Parathyroid adenoma (tissue), 2 donors: ENCODE data around the gene DGKG.

Experiments
- H2AFZ ChIP-seq: fragments of 300-600 bp; sonication (generic); one replicate; pipeline ENCODE4 v1.7.0; 2017; ENCODE audit warnings: antibody characterized with exemption, mild to moderate bottlenecking
- H3K27ac ChIP-seq: fragments of 300-600 bp; sonication (generic); one replicate; pipeline ENCODE4 v1.7.0; 2017
- H3K27me3 ChIP-seq: fragments of 300-600 bp; sonication (generic); one replicate; pipeline ENCODE4 v1.7.0; 2017; ENCODE audit warnings: low read length; ENCODE audit not compliant: control insufficient read depth, insufficient read depth
- H3K36me3 ChIP-seq: fragments of 300-600 bp; sonication (generic); one replicate; pipeline ENCODE4 v1.7.0; 2017; ENCODE audit warnings: low read length; ENCODE audit not compliant: control insufficient read depth, insufficient read depth
- H3K4me1 ChIP-seq: fragments of 300-600 bp; sonication (generic); one replicate; pipeline ENCODE4 v1.7.0; 2017; ENCODE audit warnings: control low read depth
- H3K4me2 ChIP-seq: fragments of 300-600 bp; sonication (generic); one replicate; pipeline ENCODE4 v1.7.0; 2017; ENCODE audit warnings: low read length
- H3K4me3 ChIP-seq: fragments of 300-600 bp; sonication (generic); one replicate; pipeline ENCODE4 v1.7.0; 2017; ENCODE audit warnings: low read depth, low read length
- H3K79me2 ChIP-seq: fragments of 300-600 bp; sonication (generic); one replicate; pipeline ENCODE4 v1.7.0; 2017; ENCODE audit warnings: control low read depth
- H3K9ac ChIP-seq: fragments of 300-600 bp; sonication (generic); one replicate; pipeline ENCODE4 v1.7.0; 2017; ENCODE audit warnings: mild to moderate bottlenecking
- H3K9me3 ChIP-seq: fragments of 300-600 bp; sonication (generic); one replicate; pipeline ENCODE4 v1.7.0; 2017; ENCODE audit warnings: low read length; ENCODE audit not compliant: control insufficient read depth
- TF ChIP-seq, protein P1 (sequence below): fragments of 300-600 bp; sonication (generic); IDR thresholded peaks from one replicate; pipeline ENCODE4 v1.7.0; 2017; ENCODE audit warnings: antibody characterized with exemption, mild to moderate bottlenecking
- donor health status: primary hyperparathyroidism.

Gene DGKG

DNA sequence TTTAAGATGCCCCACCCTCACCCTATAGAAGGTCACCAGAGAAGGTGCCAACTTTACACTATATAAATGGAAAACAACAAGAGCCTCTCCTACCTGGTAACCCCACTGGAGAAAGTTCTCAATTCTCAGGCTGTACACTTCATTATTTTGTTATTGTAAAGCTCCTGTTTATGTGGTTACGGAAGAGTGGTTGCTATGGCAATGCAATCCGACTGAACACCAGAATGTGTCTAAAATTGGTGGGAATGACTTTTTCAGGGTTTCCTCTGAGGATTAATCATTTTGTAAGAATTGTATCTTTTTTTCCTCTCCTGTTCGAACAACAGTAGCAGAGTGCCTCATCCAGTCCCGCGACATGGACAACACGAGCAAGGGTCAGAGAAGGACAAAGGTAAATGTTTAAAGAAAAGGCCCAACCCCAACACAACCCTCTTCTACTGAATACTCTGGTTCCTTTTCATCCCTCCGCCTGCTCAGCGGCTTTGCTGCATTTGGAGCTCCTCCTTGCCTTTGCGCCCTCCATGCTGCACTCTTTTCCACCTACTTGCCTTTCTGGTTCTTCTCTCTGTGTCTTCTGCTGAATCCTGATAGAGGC, 45.3 kb downstream of the DGKG start:
- H3K4me1 ChIP-seq, result no peaks in the 10 kb centered on the region
- TF ChIP-seq, protein P1, sequence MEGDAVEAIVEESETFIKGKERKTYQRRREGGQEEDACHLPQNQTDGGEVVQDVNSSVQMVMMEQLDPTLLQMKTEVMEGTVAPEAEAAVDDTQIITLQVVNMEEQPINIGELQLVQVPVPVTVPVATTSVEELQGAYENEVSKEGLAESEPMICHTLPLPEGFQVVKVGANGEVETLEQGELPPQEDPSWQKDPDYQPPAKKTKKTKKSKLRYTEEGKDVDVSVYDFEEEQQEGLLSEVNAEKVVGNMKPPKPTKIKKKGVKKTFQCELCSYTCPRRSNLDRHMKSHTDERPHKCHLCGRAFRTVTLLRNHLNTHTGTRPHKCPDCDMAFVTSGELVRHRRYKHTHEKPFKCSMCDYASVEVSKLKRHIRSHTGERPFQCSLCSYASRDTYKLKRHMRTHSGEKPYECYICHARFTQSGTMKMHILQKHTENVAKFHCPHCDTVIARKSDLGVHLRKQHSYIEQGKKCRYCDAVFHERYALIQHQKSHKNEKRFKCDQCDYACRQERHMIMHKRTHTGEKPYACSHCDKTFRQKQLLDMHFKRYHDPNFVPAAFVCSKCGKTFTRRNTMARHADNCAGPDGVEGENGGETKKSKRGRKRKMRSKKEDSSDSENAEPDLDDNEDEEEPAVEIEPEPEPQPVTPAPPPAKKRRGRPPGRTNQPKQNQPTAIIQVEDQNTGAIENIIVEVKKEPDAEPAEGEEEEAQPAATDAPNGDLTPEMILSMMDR, result no peak
- no peaks in the 10 kb centered on the region for H3K79me2 ChIP-seq

DNA sequence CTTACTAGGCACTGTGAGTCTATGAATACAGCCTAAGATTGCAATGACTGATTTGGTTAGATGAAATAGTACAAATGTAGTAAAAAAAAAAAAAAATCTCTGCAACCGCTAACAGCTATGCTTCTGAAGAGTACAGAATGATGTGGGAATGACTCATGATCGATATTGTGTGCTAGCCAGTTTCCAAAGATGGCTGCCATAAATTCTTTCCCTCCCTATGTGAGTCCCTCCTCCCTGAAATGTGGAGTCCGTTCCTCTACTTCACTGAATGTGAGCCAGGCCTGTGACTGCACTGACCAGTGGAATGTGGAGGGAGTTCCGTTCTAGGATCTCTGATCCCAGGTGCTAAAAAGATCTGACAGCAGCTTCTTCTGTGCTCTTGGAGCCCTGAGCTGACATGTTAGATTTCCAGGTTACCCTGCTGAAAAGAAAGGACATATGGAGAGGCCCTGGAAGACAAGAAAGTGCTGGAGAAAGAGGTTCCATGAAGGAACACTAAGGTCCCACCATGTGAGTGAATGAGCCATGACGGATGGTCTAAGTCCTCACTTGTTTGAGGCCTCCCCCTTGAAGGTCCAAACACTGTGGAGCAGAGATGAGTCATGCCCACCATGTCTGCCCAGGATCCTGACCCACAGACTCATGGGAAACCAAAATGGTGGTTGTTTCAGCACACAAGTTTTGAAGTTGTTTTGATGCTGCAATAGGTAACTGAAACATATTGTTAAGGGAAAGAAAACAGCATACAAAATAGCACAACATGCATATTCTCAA, 46.3 kb downstream of the DGKG start:
- Histone ChIP-seq H3K9ac (no peak overlapping the region), H3K27me3 (no peaks in the 10 kb centered on the region), H3K4me3 (no peak overlapping the region), H3K27ac (no peak overlapping the region), H3K36me3 (no peaks in the 10 kb centered on the region), H3K4me2 (no peak overlapping the region), H3K79me2 (no peaks in the 10 kb centered on the region), H3K4me1 (no peaks in the 10 kb centered on the region), H2AFZ (no peak overlapping the region), H3K9me3 (no peaks in the 10 kb centered on the region)
- TF ChIP-seq, protein P1, result no peak

More for the DNA sequence above, 45.3 kb downstream of the DGKG start:
- Histone ChIP-seq H3K27ac (no peak overlapping the region), H3K9me3 (no peaks in the 10 kb centered on the region), H3K36me3 (no peaks in the 10 kb centered on the region), H3K4me3 (no peak overlapping the region), H3K4me2 (no peak overlapping the region), H2AFZ (no peak overlapping the region), H3K9ac (no peak overlapping the region), H3K27me3 (no peaks in the 10 kb centered on the region)

DNA sequence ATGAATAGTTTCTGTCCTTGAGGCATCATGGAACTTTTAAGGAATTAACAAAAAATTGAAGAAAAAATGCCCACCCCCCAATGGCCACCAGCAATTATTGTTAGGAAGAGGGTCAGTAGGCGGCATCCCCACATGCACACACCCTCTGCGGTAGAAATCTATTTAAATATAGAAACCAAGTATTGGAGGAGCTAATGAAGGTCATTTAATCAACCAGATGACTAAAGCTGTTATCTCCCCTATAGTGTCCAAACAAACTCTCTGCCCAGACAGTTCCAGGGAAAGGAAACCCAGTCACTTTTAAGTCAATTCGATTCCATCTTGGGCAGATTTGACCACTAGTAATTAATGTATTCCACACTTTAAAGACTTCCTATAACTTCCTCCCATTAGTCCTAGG, 47.1 kb downstream of the DGKG start:
- no peak overlapping the region for H3K9ac ChIP-seq
- no peaks in the 10 kb centered on the region for H3K9me3 ChIP-seq
- no peak overlapping the region for H2AFZ ChIP-seq
- H3K27ac ChIP-seq, result no peak overlapping the region
- no peak overlapping the region for H3K4me2 ChIP-seq
- TF ChIP-seq, protein P1, result no peak
- no peak overlapping the region for H3K4me3 ChIP-seq
- no peaks in the 10 kb centered on the region for H3K36me3 ChIP-seq
- H3K79me2 ChIP-seq, result no peaks in the 10 kb centered on the region
- H3K27me3 ChIP-seq, result no peaks in the 10 kb centered on the region
- no peaks in the 10 kb centered on the region for H3K4me1 ChIP-seq

DNA sequence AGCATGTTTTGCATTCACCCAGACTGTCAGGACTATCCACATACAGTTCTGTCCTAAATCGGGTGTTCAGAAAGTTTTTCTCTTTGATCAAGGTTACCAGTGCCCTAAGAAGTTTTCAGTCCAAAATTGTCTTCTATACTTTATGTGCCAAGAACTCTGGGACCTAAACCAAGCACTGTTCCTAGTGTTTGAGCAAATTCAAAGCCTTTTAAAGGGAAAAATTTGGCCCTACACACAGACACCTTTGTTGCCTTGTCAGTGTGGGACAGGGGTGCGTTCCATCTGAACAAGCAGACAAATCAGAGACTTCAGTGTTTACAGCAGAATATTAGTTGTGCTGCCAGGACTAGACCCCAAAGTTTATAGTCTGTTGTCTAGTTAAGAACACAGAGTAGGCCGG, 50.6 kb downstream of the DGKG start:
- H3K9me3 ChIP-seq, result no peaks in the 10 kb centered on the region
- no peak overlapping the region for H3K4me3 ChIP-seq
- no peaks in the 10 kb centered on the region for H3K36me3 ChIP-seq
- no peak overlapping the region for H3K9ac ChIP-seq
- H3K27me3 ChIP-seq, result no peaks in the 10 kb centered on the region
- no peaks in the 10 kb centered on the region for H3K79me2 ChIP-seq
- TF ChIP-seq, protein P1, result no peak
- no peak overlapping the region for H3K27ac ChIP-seq
- H3K4me2 ChIP-seq, result no peak overlapping the region
- H3K4me1 ChIP-seq, result no peaks in the 10 kb centered on the region
- H2AFZ ChIP-seq, result no peak overlapping the region
